Nephron progenitor cell (in vitro differentiated cells): Measurements from ENCODE around the gene CHST9.

Experiments
- DNase-seq: peaks from one replicate; pipeline ENCODE4 v3.0.0; 2021
- H3K27ac Mint-ChIP-seq: 2 replicates; pipeline ENCODE4 v1.8.0; 2021; ENCODE audit warnings: mild to moderate bottlenecking, moderate library complexity, mixed read lengths
- H3K27me3 Mint-ChIP-seq: 2 replicates; pipeline ENCODE4 v1.8.0; 2021; ENCODE audit warnings: mild to moderate bottlenecking, low read depth, mixed read lengths; ENCODE audit not compliant: poor library complexity
- H3K36me3 Mint-ChIP-seq: 2 replicates; pipeline ENCODE4 v1.8.0; 2021; ENCODE audit warnings: low read depth, mixed read lengths
- H3K4me1 Mint-ChIP-seq: 2 replicates; pipeline ENCODE4 v1.8.0; 2021; ENCODE audit warnings: mixed read lengths
- H3K4me3 Mint-ChIP-seq: 2 replicates; pipeline ENCODE4 v1.8.0; 2021; ENCODE audit warnings: mild to moderate bottlenecking, moderate library complexity, mixed read lengths
- H3K9me3 Mint-ChIP-seq: 2 replicates; pipeline ENCODE4 v1.8.0; 2021; ENCODE audit warnings: mild to moderate bottlenecking, moderate library complexity, mixed read lengths
- CTCF ChIP-seq: fragments of 200-600 bp; sonication (generic); IDR thresholded peaks from 2 replicates; pipeline ENCODE4 v1.5.0; 2021; ENCODE audit warnings: antibody characterized with exemption

Gene CHST9

GRCh38 chr18:27223526-27224291, 38.6 kb upstream of the CHST9 start:
- no peak overlapping the region for H3K27ac Mint-ChIP-seq
- no peak for TF ChIP-seq CTCF
- no peak overlapping the region for H3K4me3 Mint-ChIP-seq
- H3K4me1 Mint-ChIP-seq = peaks cover 16% of the 10 kb centered on the region
- DNase-seq = no peak
- H3K9me3 Mint-ChIP-seq = peaks cover 11% of the 10 kb centered on the region
- H3K36me3 Mint-ChIP-seq = no peaks in the 10 kb centered on the region
- H3K27me3 Mint-ChIP-seq = no peaks in the 10 kb centered on the region

- Mint-ChIP-seq H3K9me3 (peaks cover 14% of the 10 kb centered on the region), H3K27me3 (peaks cover 4% of the 10 kb centered on the region), H3K4me3 (no peak overlapping the region), H3K36me3 (no peaks in the 10 kb centered on the region), H3K27ac (no peak overlapping the region), H3K4me1 (peaks cover 6% of the 10 kb centered on the region)
- no peak for DNase-seq
- no peak for TF ChIP-seq CTCF
Observed at GRCh38 chr18:27214831-27215230, 29.7 kb upstream of the CHST9 start.

GRCh38 chr18:27213123-27213717, 28.1 kb upstream of the CHST9 start:
- Mint-ChIP-seq H3K36me3 (no peaks in the 10 kb centered on the region), H3K27me3 (peaks cover 4% of the 10 kb centered on the region), H3K27ac (no peak overlapping the region), H3K4me1 (peaks cover 6% of the 10 kb centered on the region), H3K4me3 (no peak overlapping the region), H3K9me3 (peaks cover 14% of the 10 kb centered on the region)
- TF ChIP-seq CTCF = no peak
- DNase-seq = no peak

DNA sequence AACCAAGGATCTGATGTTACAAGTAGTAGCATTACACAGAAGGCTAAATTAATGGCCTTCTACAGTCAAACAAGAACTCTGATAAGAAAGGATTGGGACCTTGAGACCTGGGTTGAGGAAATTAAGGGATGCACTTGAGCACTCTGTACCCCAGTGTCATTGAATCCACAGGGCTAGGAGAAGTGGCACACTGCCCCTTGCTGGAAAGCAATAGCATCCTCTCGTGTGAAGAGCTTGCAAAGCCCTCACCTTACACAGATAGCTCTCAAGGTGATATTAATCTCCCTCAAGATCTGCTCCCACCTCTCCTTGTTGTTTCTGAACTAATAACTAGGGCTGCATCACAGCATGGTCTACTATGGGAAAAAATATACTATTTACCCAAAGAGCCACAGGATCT, 26.5 kb upstream of the CHST9 start:
- Mint-ChIP-seq H3K4me3 (no peak overlapping the region), H3K9me3 (peaks cover 7% of the 10 kb centered on the region), H3K36me3 (no peaks in the 10 kb centered on the region), H3K27ac (no peak overlapping the region), H3K27me3 (peaks cover 4% of the 10 kb centered on the region), H3K4me1 (peaks cover 6% of the 10 kb centered on the region)
- no peak for DNase-seq
- TF ChIP-seq CTCF = no peak

GRCh38 chr18:27206411-27206810, 21.3 kb upstream of the CHST9 start:
- Mint-ChIP-seq H3K4me3 (no peak overlapping the region), H3K9me3 (no peaks in the 10 kb centered on the region), H3K27ac (no peak overlapping the region), H3K27me3 (no peaks in the 10 kb centered on the region), H3K36me3 (no peaks in the 10 kb centered on the region), H3K4me1 (peaks cover 12% of the 10 kb centered on the region)
- no peak for TF ChIP-seq CTCF
- DNase-seq = no peak

DNA sequence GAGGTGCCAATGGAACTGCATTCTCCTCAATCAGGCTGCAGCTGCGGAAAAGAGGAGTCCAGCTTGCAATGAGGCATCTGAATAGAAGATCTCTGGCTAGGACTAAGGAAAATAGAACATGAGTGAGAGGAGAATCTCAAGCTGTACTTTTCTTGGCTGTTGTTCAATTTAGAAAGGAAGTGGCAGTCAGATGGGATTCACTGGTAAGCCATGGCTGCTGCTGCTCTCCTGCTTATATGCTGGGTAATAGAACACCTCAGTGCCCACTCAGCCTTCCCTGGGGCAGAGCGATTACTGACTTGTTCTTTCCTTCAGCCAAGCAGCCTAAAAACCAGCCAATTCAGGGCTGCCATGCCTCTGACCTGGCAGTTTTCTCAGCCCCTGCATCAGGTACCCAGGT, 17.6 kb upstream of the CHST9 start:
- no peaks in the 10 kb centered on the region for H3K27me3 Mint-ChIP-seq
- no peak overlapping the region for H3K27ac Mint-ChIP-seq
- H3K36me3 Mint-ChIP-seq = no peaks in the 10 kb centered on the region
- H3K9me3 Mint-ChIP-seq = no peaks in the 10 kb centered on the region
- TF ChIP-seq CTCF = no peak
- H3K4me1 Mint-ChIP-seq = peaks cover 12% of the 10 kb centered on the region
- DNase-seq = no peak
- H3K4me3 Mint-ChIP-seq = no peak overlapping the region
